ENCODE data around the gene PTPRD. TPM values are rescaled to one million over a fixed set of nuclear protein-coding genes. Genes with fewer than 3 reads are reported as not detected.

Gene PTPRD
- total and polyA plus RNA-seq, 2 experiments from 2014 or later: 11.5 to 58.0 TPM

- H3F3A ChIP-seq (replicated peaks; ENCODE audit: low read depth): no peaks in the 10 kb centered on the region
- no peak overlapping the region for H3K4me2 ChIP-seq
- H3K4me1 ChIP-seq (ENCODE audit: insufficient read depth): peaks cover 5% of the 10 kb centered on the region; the same call in 1 of the 2 replicates
- no peak overlapping the region for H3K27ac ChIP-seq (ENCODE audit: low read depth)
- ATAC-seq: no peak
- H3K9me3 Mint-ChIP-seq: no peaks in the 10 kb centered on the region
- peaks cover 6% of the 10 kb centered on the region; the same call in 2 of the 3 replicates for H3K4me1 Mint-ChIP-seq
- H3K27ac Mint-ChIP-seq: no peak overlapping the region
- H2AFZ ChIP-seq: no peak overlapping the region
- H3K79me2 ChIP-seq (replicated peaks; ENCODE audit: insufficient read depth): no peaks in the 10 kb centered on the region
- no peaks in the 10 kb centered on the region for H3K9me2 ChIP-seq (ENCODE audit: insufficient read depth)
- H4K20me1 ChIP-seq (replicated peaks; ENCODE audit: insufficient read depth): no peaks in the 10 kb centered on the region
- no peaks in the 10 kb centered on the region for H3K36me3 ChIP-seq (ENCODE audit: insufficient read depth)
- DNase-seq (ENCODE audit: low spot score): no peak
- H3K4me3 ChIP-seq: no peak overlapping the region
- H3K27me3 Mint-ChIP-seq (ENCODE audit: insufficient read depth, low read depth, poor library complexity): no peaks in the 10 kb centered on the region
- no peaks in the 10 kb centered on the region for H3K36me3 Mint-ChIP-seq (ENCODE audit: low read depth)
- no peak for TF ChIP-seq EZH2phosphoT487 (IDR thresholded peaks at IDR 0.05; ENCODE audit: unreplicated experiment)
- no peaks in the 10 kb centered on the region for H3K27me3 ChIP-seq (ENCODE audit: insufficient read depth)
- H3K4me3 Mint-ChIP-seq: no peak overlapping the region
These were observed 1717.5 kb downstream of the PTPRD start for GRCh38 chr9:8895106-8895860.

GRCh38 chr9:8890695-8891094 is 1722.1 kb downstream of the PTPRD start:
- peaks cover 6% of the 10 kb centered on the region; the same call in 2 of the 3 replicates for H3K4me1 Mint-ChIP-seq
- no peaks in the 10 kb centered on the region for H3K79me2 ChIP-seq (replicated peaks; ENCODE audit: insufficient read depth)
- no peaks in the 10 kb centered on the region for H3F3A ChIP-seq (replicated peaks; ENCODE audit: low read depth)
- TF ChIP-seq CTCF (conservative IDR thresholded peaks at IDR 0.05; ENCODE audit: low read depth in 2 of 2) (no peak), CREB1 (CRISPR knock-in tag; IDR thresholded peaks at IDR 0.05; ENCODE audit: low read depth) (no peak), NANOG (IDR thresholded peaks at IDR 0.05; ENCODE audit: borderline replicate concordance) (no peak), POLR2AphosphoS5 (IDR thresholded peaks at IDR 0.05; ENCODE audit: low read depth) (no peak)
- TF ChIP-seq, protein P1, sequence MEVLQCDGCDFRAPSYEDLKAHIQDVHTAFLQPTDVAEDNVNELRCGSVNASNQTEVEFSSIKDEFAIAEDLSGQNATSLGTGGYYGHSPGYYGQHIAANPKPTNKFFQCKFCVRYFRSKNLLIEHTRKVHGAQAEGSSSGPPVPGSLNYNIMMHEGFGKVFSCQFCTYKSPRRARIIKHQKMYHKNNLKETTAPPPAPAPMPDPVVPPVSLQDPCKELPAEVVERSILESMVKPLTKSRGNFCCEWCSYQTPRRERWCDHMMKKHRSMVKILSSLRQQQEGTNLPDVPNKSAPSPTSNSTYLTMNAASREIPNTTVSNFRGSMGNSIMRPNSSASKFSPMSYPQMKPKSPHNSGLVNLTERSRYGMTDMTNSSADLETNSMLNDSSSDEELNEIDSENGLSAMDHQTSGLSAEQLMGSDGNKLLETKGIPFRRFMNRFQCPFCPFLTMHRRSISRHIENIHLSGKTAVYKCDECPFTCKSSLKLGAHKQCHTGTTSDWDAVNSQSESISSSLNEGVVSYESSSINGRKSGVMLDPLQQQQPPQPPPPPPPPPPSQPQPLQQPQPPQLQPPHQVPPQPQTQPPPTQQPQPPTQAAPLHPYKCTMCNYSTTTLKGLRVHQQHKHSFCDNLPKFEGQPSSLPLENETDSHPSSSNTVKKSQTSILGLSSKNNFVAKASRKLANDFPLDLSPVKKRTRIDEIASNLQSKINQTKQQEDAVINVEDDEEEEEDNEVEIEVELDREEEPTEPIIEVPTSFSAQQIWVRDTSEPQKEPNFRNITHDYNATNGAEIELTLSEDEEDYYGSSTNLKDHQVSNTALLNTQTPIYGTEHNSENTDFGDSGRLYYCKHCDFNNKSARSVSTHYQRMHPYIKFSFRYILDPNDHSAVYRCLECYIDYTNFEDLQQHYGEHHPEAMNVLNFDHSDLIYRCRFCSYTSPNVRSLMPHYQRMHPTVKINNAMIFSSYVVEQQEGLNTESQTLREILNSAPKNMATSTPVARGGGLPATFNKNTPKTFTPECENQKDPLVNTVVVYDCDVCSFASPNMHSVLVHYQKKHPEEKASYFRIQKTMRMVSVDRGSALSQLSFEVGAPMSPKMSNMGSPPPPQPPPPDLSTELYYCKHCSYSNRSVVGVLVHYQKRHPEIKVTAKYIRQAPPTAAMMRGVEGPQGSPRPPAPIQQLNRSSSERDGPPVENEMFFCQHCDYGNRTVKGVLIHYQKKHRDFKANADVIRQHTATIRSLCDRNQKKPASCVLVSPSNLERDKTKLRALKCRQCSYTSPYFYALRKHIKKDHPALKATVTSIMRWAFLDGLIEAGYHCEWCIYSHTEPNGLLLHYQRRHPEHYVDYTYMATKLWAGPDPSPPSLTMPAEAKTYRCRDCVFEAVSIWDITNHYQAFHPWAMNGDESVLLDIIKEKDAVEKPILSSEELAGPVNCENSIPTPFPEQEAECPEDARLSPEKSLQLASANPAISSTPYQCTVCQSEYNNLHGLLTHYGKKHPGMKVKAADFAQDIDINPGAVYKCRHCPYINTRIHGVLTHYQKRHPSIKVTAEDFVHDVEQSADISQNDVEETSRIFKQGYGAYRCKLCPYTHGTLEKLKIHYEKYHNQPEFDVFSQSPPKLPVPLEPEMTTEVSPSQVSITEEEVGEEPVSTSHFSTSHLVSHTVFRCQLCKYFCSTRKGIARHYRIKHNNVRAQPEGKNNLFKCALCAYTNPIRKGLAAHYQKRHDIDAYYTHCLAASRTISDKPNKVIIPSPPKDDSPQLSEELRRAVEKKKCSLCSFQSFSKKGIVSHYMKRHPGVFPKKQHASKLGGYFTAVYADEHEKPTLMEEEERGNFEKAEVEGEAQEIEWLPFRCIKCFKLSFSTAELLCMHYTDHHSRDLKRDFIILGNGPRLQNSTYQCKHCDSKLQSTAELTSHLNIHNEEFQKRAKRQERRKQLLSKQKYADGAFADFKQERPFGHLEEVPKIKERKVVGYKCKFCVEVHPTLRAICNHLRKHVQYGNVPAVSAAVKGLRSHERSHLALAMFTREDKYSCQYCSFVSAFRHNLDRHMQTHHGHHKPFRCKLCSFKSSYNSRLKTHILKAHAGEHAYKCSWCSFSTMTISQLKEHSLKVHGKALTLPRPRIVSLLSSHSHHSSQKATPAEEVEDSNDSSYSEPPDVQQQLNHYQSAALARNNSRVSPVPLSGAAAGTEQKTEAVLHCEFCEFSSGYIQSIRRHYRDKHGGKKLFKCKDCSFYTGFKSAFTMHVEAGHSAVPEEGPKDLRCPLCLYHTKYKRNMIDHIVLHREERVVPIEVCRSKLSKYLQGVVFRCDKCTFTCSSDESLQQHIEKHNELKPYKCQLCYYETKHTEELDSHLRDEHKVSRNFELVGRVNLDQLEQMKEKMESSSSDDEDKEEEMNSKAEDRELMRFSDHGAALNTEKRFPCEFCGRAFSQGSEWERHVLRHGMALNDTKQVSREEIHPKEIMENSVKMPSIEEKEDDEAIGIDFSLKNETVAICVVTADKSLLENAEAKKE (CRISPR knock-in tag; IDR thresholded peaks at IDR 0.05): no peak
- no peak overlapping the region for H3K27ac ChIP-seq (ENCODE audit: low read depth)
- no peaks in the 10 kb centered on the region for H4K20me1 ChIP-seq (replicated peaks; ENCODE audit: insufficient read depth)
- H2AFZ ChIP-seq: no peak overlapping the region
- H3K4me3 Mint-ChIP-seq: no peak overlapping the region
- no peaks in the 10 kb centered on the region for H3K27me3 Mint-ChIP-seq (ENCODE audit: insufficient read depth, low read depth, poor library complexity)
- no peak overlapping the region for H3K4me2 ChIP-seq
- H3K4me1 ChIP-seq (ENCODE audit: insufficient read depth): peaks cover 5% of the 10 kb centered on the region; the same call in 1 of the 2 replicates
- no peaks in the 10 kb centered on the region for H3K36me3 Mint-ChIP-seq (ENCODE audit: low read depth)
- no peaks in the 10 kb centered on the region for H3K9me2 ChIP-seq (ENCODE audit: insufficient read depth)
- H3K36me3 ChIP-seq (ENCODE audit: insufficient read depth): no peaks in the 10 kb centered on the region
- H3K27ac Mint-ChIP-seq: no peak overlapping the region
- ATAC-seq (no peak), DNase-seq (ENCODE audit: low spot score) (no peak)
- H3K27me3 ChIP-seq (ENCODE audit: insufficient read depth): no peaks in the 10 kb centered on the region
- H3K4me3 ChIP-seq: no peak overlapping the region
- H3K9me3 Mint-ChIP-seq: no peaks in the 10 kb centered on the region
